OCI-LY7 (cell line): Measurements from ENCODE around the gene ATXN1. TPM values are rescaled to one million over a fixed set of nuclear protein-coding genes. Genes with fewer than 3 reads are reported as not detected.
"Not testable (repeated sequence)": the region's sequence is repeated elsewhere in the genome, so short reads cannot be mapped to it uniquely, and the experiment has no call there.

Source experiments
- BruUV-seq: library from RNA; stranded (reverse); fragments of 400-500 nt; replicated peaks from 2 replicates; lab custom pipeline; 2021; lab: Mats Ljungman, UMichigan
- CTCF ChIA-PET: fragments of 300-600 bp; sonication (Branson Sonifier 250); formaldehyde crosslinking; loops from one replicate; lab custom pipeline; 2022; ENCODE audit warnings: antibody characterized with exemption; ENCODE audit not compliant: unreplicated experiment; lab: Charles Lee
- POLR2A ChIA-PET: fragments of 300-600 bp; sonication (Branson Sonifier 250); formaldehyde crosslinking; loops from one replicate; lab custom pipeline; 2022; ENCODE audit warnings: antibody characterized with exemption; lab: Charles Lee
- DNase-seq: peaks from one replicate; pipeline ENCODE4 v3.0.0-alpha.2; 2015; ENCODE audit warnings: low spot score
- H2AFZ ChIP-seq: fragments of 200-600 bp; sonication (generic), shearing (Covaris generic); 2 replicates; pipeline ENCODE4 v1.6.1; 2014; ENCODE audit warnings: mild to moderate bottlenecking, antibody characterized with exemption, low read length, moderate library complexity
- H3K27ac ChIP-seq: fragments of 200-600 bp; sonication (generic); 2 replicates; pipeline ENCODE4 v1.5.1; 2014; ENCODE audit warnings: mixed run types, low read depth, mild to moderate bottlenecking, moderate library complexity, low read length, inconsistent platforms; ENCODE audit not compliant: poor library complexity, severe bottlenecking
- H3K36me3 ChIP-seq: fragments of 200-600 bp; sonication (generic); 2 replicates; pipeline ENCODE4 v1.6.1; 2014; ENCODE audit warnings: mild to moderate bottlenecking, antibody characterized with exemption, low read length, moderate library complexity, mixed read lengths; ENCODE audit not compliant: insufficient read depth
- H3K4me1 ChIP-seq: fragments of 200-600 bp; sonication (generic); 2 replicates; pipeline ENCODE4 v1.5.1; 2014; ENCODE audit warnings: mild to moderate bottlenecking, low read length; ENCODE audit not compliant: insufficient read depth, poor library complexity, severe bottlenecking
- H3K4me2 ChIP-seq: fragments of 200-600 bp; sonication (generic); 2 replicates; pipeline ENCODE4 v1.6.1; 2014; ENCODE audit warnings: mild to moderate bottlenecking, low read length
- H3K4me3 ChIP-seq: fragments of 200-600 bp; sonication (generic); 2 replicates; pipeline ENCODE4 v1.5.1; 2014; ENCODE audit warnings: mild to moderate bottlenecking, low read depth, low read length; ENCODE audit not compliant: poor library complexity, severe bottlenecking
- H3K79me2 ChIP-seq: fragments of 200-600 bp; sonication (generic); 2 replicates; pipeline ENCODE4 v1.6.1; 2016; ENCODE audit warnings: low read depth, mild to moderate bottlenecking, low read length, moderate library complexity, mixed read lengths; ENCODE audit not compliant: insufficient read depth
- H3K9me2 ChIP-seq: fragments of 200-600 bp; sonication (generic); 2 replicates; pipeline ENCODE4 v1.6.1; 2016; ENCODE audit warnings: mild to moderate bottlenecking, low read length, mixed read lengths; ENCODE audit not compliant: insufficient read depth
- H3K9me3 ChIP-seq: fragments of 200-600 bp; sonication (generic); 2 replicates; pipeline ENCODE4 v1.6.1; 2014; ENCODE audit warnings: mild to moderate bottlenecking, mixed run types, low read length, mixed read lengths
- H4K20me1 ChIP-seq: fragments of 200-600 bp; sonication (generic); 2 replicates; pipeline ENCODE4 v1.6.1; 2014; ENCODE audit warnings: mild to moderate bottlenecking, antibody characterized with exemption, low read length, moderate library complexity, mixed read lengths; ENCODE audit not compliant: insufficient read depth
- EZH2phosphoT487 ChIP-seq: fragments of 200-600 bp; sonication (generic); IDR thresholded peaks from 2 replicates; pipeline ENCODE4 v1.6.1; 2018; ENCODE audit warnings: low read depth, borderline replicate concordance, mild to moderate bottlenecking, mixed run types, antibody characterized with exemption, low read length, moderate library complexity, mixed read lengths
- intact Hi-C: fragments of 100-400 bp; cut with micrococcal nuclease; formaldehyde crosslinking; loops from one replicate; pipeline ENCODE4 v1.10.0; 2022; ENCODE audit not compliant: unreplicated experiment
- total RNA-seq, 2 experiments: library from RNA; depleted of rRNA in 1 of 2; stranded (reverse); fragments of >200 nt in 1 of 2; shearing (Covaris generic) in 1 of 2; gene quantifications; 2 replicates each; pipeline ENCODE4 v1.2.3, GENCODE V29; 2014 to 2022
- TF ChIP-seq, protein P1 (sequence below): fragments of 200-600 bp; sonication (generic); conservative IDR thresholded peaks from 2 replicates; pipeline ENCODE4 v1.5.1; 2014; ENCODE audit warnings: mild to moderate bottlenecking, antibody characterized with exemption, low read length, moderate library complexity, mixed read lengths

The ATXN1 gene
- total RNA-seq, 2 experiments from 2014 or later, result not detected

DNA sequence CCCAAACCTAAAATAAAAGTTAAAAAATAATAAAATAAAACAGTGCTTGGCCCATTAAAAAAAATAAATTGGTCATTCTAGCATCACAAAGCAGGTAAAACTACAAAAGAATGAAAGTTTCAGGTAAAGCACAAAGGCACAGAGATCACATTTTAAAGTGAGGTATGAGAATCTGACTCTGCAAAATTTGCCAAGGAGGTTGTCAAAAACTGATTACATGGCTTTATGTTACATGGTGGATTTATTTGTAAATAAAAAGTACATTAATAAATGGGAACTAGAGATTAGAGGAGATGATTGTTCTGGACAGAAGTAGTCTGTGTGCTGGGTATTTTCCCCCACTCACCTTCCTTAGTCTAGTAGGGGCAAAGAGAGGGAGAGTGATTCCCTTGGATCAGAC is 24.2 kb upstream of the ATXN1 start:
- DNase-seq, result no peak
- POLR2A ChIA-PET, result no interaction called here
- H2AFZ ChIP-seq, result no peak overlapping the region
- no peak overlapping the region for H3K27ac ChIP-seq
- intact Hi-C loops, result no loop called here
- TF ChIP-seq, protein P1, sequence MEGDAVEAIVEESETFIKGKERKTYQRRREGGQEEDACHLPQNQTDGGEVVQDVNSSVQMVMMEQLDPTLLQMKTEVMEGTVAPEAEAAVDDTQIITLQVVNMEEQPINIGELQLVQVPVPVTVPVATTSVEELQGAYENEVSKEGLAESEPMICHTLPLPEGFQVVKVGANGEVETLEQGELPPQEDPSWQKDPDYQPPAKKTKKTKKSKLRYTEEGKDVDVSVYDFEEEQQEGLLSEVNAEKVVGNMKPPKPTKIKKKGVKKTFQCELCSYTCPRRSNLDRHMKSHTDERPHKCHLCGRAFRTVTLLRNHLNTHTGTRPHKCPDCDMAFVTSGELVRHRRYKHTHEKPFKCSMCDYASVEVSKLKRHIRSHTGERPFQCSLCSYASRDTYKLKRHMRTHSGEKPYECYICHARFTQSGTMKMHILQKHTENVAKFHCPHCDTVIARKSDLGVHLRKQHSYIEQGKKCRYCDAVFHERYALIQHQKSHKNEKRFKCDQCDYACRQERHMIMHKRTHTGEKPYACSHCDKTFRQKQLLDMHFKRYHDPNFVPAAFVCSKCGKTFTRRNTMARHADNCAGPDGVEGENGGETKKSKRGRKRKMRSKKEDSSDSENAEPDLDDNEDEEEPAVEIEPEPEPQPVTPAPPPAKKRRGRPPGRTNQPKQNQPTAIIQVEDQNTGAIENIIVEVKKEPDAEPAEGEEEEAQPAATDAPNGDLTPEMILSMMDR, result no peak
- no peak for TF ChIP-seq EZH2phosphoT487
- H3K9me2 ChIP-seq, result no peaks in the 10 kb centered on the region
- no TSS peak for BruUV-seq
- no peaks in the 10 kb centered on the region for H3K79me2 ChIP-seq
- no peak overlapping the region for H3K4me3 ChIP-seq
- CTCF ChIA-PET, result no interaction called here
- no peak overlapping the region for H3K4me2 ChIP-seq
- H3K36me3 ChIP-seq, result no peaks in the 10 kb centered on the region
- H3K4me1 ChIP-seq, result no peaks in the 10 kb centered on the region
- H3K9me3 ChIP-seq, result no peaks in the 10 kb centered on the region
- no peaks in the 10 kb centered on the region for H4K20me1 ChIP-seq

DNA sequence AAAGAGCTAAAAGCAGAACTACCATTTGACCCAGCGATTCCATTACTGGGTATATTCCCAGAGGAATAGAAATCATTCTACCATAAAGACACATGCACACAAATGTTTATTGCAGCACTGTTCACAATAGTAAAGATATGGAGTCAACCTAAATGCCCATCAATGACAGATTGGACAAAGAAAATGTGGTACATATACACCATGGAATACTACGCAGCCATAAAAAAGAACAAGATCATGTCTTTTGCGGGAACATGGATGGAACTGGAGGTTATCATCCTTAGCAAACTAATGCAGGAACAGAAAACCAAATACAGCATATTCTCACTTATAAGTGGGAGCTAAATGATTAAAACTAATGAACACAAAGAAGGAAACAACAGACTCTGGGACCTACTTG is 23.7 kb upstream of the ATXN1 start:
- H3K36me3 ChIP-seq, H3K9me2 ChIP-seq, H3K4me3 ChIP-seq, H3K79me2 ChIP-seq, H3K4me2 ChIP-seq, CTCF ChIA-PET, H4K20me1 ChIP-seq, H3K4me1 ChIP-seq, intact Hi-C loops, H3K27ac ChIP-seq, BruUV-seq, H3K9me3 ChIP-seq, H2AFZ ChIP-seq, DNase-seq, POLR2A ChIA-PET: not testable (repeated sequence)

DNA sequence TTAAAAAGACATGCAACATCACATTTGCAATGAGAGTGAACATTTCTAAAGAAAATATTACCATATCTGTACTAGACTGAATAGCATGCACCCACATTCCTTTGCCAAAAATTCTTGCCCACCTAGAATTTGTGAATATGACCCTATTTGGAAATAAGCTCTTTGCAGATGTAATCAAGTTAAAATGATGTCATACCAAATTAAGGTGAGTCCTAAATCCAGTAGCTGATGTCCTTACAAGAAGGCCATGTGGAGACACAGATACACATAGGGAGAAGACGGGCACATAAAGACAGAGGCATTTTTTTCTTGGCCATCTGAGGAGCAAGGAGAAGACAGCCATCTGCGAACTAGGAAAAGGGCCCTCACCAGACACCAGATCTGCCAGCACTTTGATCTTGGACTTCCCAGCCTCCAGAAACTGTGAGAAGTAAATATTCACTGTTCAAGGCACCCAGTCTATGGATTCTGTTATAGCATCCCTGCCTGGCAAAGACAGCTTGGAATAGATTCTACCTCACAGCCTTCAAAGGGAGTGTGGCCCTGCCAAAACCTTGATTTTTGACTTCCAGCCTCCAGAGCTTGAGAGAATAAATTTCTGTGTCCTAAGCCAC is 22.8 kb upstream of the ATXN1 start:
- DNase-seq, result no peak
- Histone ChIP-seq H4K20me1 (no peaks in the 10 kb centered on the region), H2AFZ (no peak overlapping the region), H3K79me2 (no peaks in the 10 kb centered on the region), H3K4me1 (no peaks in the 10 kb centered on the region), H3K27ac (no peak overlapping the region), H3K9me2 (no peaks in the 10 kb centered on the region), H3K4me2 (no peak overlapping the region), H3K4me3 (no peak overlapping the region), H3K36me3 (no peaks in the 10 kb centered on the region), H3K9me3 (no peaks in the 10 kb centered on the region)
- intact Hi-C loops, result no loop called here
- TF ChIP-seq, protein P1, result no peak
- no peak for TF ChIP-seq EZH2phosphoT487
- ChIA-PET CTCF (no interaction called here), POLR2A (no interaction called here)
- BruUV-seq, result no TSS peak
